Ishikawa (cell line): ENCODE results near the gene CCDC102B.

Source experiments
- CEBPB ChIP-seq: IDR thresholded peaks from 2 replicates; pipeline ENCODE4 v1.6.1; 2012
- CREB1 ChIP-seq: IDR thresholded peaks from 2 replicates; pipeline ENCODE4 v1.6.1; 2012; ENCODE audit warnings: low read depth
- EGR1 ChIP-seq: IDR thresholded peaks from 2 replicates; pipeline ENCODE4 v1.6.1; 2012
- EP300 ChIP-seq: IDR thresholded peaks from 2 replicates; pipeline ENCODE4 v1.6.1; 2012; ENCODE audit warnings: borderline replicate concordance
- FOXM1 ChIP-seq: IDR thresholded peaks from 2 replicates; pipeline ENCODE4 v1.6.1; 2012; ENCODE audit warnings: low read depth, borderline replicate concordance
- NFIC ChIP-seq: IDR thresholded peaks from 2 replicates; pipeline ENCODE4 v1.6.1; 2012
- RAD21 ChIP-seq: IDR thresholded peaks from 2 replicates; pipeline ENCODE4 v1.6.1; 2012; ENCODE audit warnings: low read depth
- TAF1 ChIP-seq: IDR thresholded peaks from 2 replicates; pipeline ENCODE4 v1.6.1; 2012; ENCODE audit warnings: low read depth, mild to moderate bottlenecking
- TCF12 ChIP-seq: IDR thresholded peaks from 2 replicates; pipeline ENCODE4 v1.6.1; 2012; ENCODE audit warnings: low read depth
- USF1 ChIP-seq: IDR thresholded peaks from 2 replicates; pipeline ENCODE4 v1.6.1; 2012
- YY1 ChIP-seq: IDR thresholded peaks from 2 replicates; pipeline ENCODE4 v1.6.1; 2012; ENCODE audit warnings: low read depth
- ZBTB7A ChIP-seq: IDR thresholded peaks from 2 replicates; pipeline ENCODE4 v1.6.1; 2012; ENCODE audit warnings: low read depth
- TF ChIP-seq, protein P1 (sequence below): IDR thresholded peaks from 2 replicates; pipeline ENCODE4 v1.6.1; 2012
- TF ChIP-seq, protein P2 (sequence below): IDR thresholded peaks from 2 replicates; pipeline ENCODE4 v1.6.1; 2012; ENCODE audit warnings: low read depth, mild to moderate bottlenecking

GRCh38 chr18:68928762-68929675 is 131.1 kb downstream of the CCDC102B start:
- TF ChIP-seq TCF12 (no peak), ZBTB7A (no peak), USF1 (no peak), EP300 (no peak), EGR1 (no peak), YY1 (no peak), RAD21 (no peak), TAF1 (no peak), FOXM1 (no peak), CEBPB (no peak), CREB1 (no peak), NFIC (no peak)
- TF ChIP-seq, protein P1, sequence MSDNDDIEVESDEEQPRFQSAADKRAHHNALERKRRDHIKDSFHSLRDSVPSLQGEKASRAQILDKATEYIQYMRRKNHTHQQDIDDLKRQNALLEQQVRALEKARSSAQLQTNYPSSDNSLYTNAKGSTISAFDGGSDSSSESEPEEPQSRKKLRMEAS = no peak
- TF ChIP-seq, protein P2, sequence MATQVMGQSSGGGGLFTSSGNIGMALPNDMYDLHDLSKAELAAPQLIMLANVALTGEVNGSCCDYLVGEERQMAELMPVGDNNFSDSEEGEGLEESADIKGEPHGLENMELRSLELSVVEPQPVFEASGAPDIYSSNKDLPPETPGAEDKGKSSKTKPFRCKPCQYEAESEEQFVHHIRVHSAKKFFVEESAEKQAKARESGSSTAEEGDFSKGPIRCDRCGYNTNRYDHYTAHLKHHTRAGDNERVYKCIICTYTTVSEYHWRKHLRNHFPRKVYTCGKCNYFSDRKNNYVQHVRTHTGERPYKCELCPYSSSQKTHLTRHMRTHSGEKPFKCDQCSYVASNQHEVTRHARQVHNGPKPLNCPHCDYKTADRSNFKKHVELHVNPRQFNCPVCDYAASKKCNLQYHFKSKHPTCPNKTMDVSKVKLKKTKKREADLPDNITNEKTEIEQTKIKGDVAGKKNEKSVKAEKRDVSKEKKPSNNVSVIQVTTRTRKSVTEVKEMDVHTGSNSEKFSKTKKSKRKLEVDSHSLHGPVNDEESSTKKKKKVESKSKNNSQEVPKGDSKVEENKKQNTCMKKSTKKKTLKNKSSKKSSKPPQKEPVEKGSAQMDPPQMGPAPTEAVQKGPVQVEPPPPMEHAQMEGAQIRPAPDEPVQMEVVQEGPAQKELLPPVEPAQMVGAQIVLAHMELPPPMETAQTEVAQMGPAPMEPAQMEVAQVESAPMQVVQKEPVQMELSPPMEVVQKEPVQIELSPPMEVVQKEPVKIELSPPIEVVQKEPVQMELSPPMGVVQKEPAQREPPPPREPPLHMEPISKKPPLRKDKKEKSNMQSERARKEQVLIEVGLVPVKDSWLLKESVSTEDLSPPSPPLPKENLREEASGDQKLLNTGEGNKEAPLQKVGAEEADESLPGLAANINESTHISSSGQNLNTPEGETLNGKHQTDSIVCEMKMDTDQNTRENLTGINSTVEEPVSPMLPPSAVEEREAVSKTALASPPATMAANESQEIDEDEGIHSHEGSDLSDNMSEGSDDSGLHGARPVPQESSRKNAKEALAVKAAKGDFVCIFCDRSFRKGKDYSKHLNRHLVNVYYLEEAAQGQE = no peak
